Panc1 (cell line): ENCODE results near the gene GNG3. TPM values are rescaled to one million over a fixed set of nuclear protein-coding genes. Genes with fewer than 3 reads are reported as not detected.

Experiments used
- ATAC-seq: fragments of 200-7000 bp; cut with Tn5 transposase; 2 replicates; pipeline ENCODE4 v1.9.1; 2020; ENCODE audit warnings: mild to moderate bottlenecking, moderate library complexity
- BruUV-seq: library from RNA; stranded (reverse); fragments of 400-500 nt; replicated peaks from 2 replicates; lab custom pipeline; 2021; lab: Mats Ljungman, UMichigan
- CTCF ChIA-PET: fragments of 300-600 bp; sonication (Branson Sonifier 250); formaldehyde crosslinking; loops from one replicate; lab custom pipeline; 2022; ENCODE audit warnings: antibody characterized with exemption; lab: Charles Lee
- POLR2A ChIA-PET: fragments of 300-600 bp; sonication (Branson Sonifier 250); formaldehyde crosslinking; loops from one replicate; lab custom pipeline; 2022; ENCODE audit warnings: antibody characterized with exemption; lab: Charles Lee
- DNase-seq: peaks from one replicate; pipeline ENCODE4 v3.0.0-alpha.2; 2010; ENCODE audit warnings: low read depth, low spot score
- H3K27ac ChIP-seq: 2 replicates; pipeline ENCODE4 v1.5.1; 2011; ENCODE audit warnings: mild to moderate bottlenecking, low read length, inconsistent platforms
- H3K27me3 ChIP-seq: fragments of 200-500 bp; sonication (Bioruptor generic); 2 replicates; pipeline ENCODE4 v1.6.0; 2014; ENCODE audit warnings: low read length, inconsistent platforms; ENCODE audit not compliant: control insufficient read depth, insufficient read depth
- H3K36me3 ChIP-seq: fragments of 200-500 bp; sonication (Bioruptor generic); 2 replicates; pipeline ENCODE4 v1.5.1; 2014; ENCODE audit warnings: inconsistent platforms, mild to moderate bottlenecking, low read length, moderate library complexity; ENCODE audit not compliant: control insufficient read depth, insufficient read depth
- H3K4me1 ChIP-seq: 2 replicates; pipeline ENCODE4 v1.5.1; 2011; ENCODE audit warnings: inconsistent platforms, mild to moderate bottlenecking, low read length, moderate library complexity; ENCODE audit not compliant: control insufficient read depth, insufficient read depth
- H3K4me3 ChIP-seq, 2 experiments: 2 replicates each; pipeline ENCODE4 v1.5.1; 2011 to 2012; ENCODE audit warnings: low read depth in 2 of 2, low read length in 2 of 2, mild to moderate bottlenecking in 2 of 2, inconsistent platforms in 1 of 2, moderate library complexity in 1 of 2
- H3K9me3 ChIP-seq: fragments of 200-500 bp; sonication (Bioruptor generic); 2 replicates; pipeline ENCODE4 v1.5.1; 2014; ENCODE audit warnings: low read depth, mild to moderate bottlenecking, inconsistent platforms, low read length, moderate library complexity; ENCODE audit not compliant: control insufficient read depth, insufficient read depth
- POLR2AphosphoS5 ChIP-seq: IDR thresholded peaks from 2 replicates; pipeline ENCODE4 v1.6.1; 2012; ENCODE audit warnings: mild to moderate bottlenecking, low read depth, low read length, moderate library complexity
- REST ChIP-seq, 2 experiments: IDR thresholded peaks; 2 replicates each; pipeline ENCODE4 v1.6.1; 2011 to 2012; ENCODE audit warnings: low read depth in 2 of 2, control low read depth in 1 of 2, low read length in 1 of 2, mild to moderate bottlenecking in 1 of 2, moderate library complexity in 1 of 2; ENCODE audit not compliant: insufficient read depth in 1 of 2
- SIN3A ChIP-seq: IDR thresholded peaks from 2 replicates; pipeline ENCODE4 v1.6.1; 2012; ENCODE audit warnings: low read depth, mild to moderate bottlenecking, low read length, moderate library complexity, borderline replicate concordance; ENCODE audit not compliant: insufficient read depth
- TCF7L2 ChIP-seq: IDR thresholded peaks from 2 replicates; pipeline ENCODE4 v1.6.1; 2011; ENCODE audit warnings: mild to moderate bottlenecking, low read depth, low read length, inconsistent platforms
- in situ Hi-C: cut with HindIII; loops from 2 replicates; pipeline ENCODE4 v1.10.0; 2016; ENCODE audit warnings: low sequenced_read_pairs, low pct_unique_long_range_greater_than_20kb
- intact Hi-C: fragments of 100-400 bp; cut with micrococcal nuclease; formaldehyde crosslinking; loops from one replicate; pipeline ENCODE4 v1.10.0; 2022; ENCODE audit not compliant: unreplicated experiment
- total RNA-seq: library from RNA; stranded (reverse); gene quantifications from one replicate; pipeline ENCODE4 v1.2.1, GENCODE V29; 2021; ENCODE audit not compliant: unreplicated experiment
- TF ChIP-seq, protein P1 (sequence below): fragments of 450-650 bp; IDR thresholded peaks from 2 replicates; pipeline ENCODE4 v1.5.1; 2017; ENCODE audit warnings: mild to moderate bottlenecking

Gene GNG3
- total RNA-seq, 1 experiment from 2014 or later: not detected

- POLR2A ChIA-PET: interaction anchor here (0.5 kb wide), 1 partner anchor 88 kb away, joined by 5 read pairs; no protein-coding TSS in a partner anchor
- ATAC-seq: no peak; the same call in 1 of the 2 replicates
These were observed 29.1 kb upstream of the GNG3 start for GRCh38 chr11:62678433-62678769.

DNA sequence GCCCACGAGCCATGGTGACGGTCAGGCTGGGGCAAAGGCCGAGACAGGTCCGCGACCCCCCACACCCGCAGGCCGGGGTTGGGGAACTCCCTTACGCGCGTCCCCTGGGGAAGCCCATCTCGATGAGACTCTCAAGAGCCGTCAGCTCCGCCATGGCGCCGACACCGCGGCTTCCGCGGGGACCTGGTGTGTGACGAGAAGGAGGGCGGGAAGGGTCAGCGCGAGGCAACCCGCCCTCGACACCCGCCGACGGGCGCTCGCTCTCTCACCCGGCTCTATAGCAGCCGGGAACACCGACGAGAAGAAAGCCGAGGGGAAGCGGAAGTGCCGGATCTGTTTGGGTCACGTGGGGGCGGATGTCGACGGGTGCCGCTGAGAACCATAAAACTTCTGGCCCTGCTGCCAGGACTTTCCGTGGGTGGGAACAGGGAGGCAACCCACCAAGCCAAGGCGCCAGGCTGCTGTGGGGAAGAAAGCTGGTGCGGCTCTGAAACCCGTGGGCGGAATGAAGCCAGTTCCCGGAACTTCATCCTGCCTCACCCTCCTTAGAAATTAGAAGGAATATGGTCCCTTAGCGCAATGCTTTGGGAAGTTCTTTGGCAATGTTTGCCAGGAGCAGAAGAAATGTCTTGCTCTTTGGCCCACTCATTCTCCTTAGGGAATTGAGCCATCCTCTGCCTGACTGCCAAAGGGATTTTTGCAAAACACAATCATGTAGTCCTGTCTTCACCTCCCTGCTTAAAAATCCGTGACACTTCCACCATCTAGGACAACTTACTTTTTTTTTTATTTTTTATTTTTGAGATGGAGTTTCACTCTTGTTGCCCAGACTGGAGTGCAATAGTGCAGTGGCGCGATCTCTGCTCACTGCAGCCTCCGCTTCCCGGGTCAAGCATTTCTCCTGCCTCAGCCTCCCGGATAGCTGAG is 28.4 kb upstream of the GNG3 start, which contains the start of gene UBXN1:
Gene UBXN1 (minus strand): TSS at position 304 of the 927 bp plus-strand sequence. CDS start 150 bp downstream, at position 154.
- no peaks in the 10 kb centered on the region for H3K27me3 ChIP-seq

More at GRCh38 chr11:62678433-62678769, 29.1 kb upstream of the GNG3 start:
- Histone ChIP-seq H3K36me3 (no peaks in the 10 kb centered on the region; the same call in 1 of the 2 replicates), H3K4me3 (peak overlapping the region; percentile 82 to 87), H3K27ac (peak overlapping the region; percentile 82), H3K9me3 (no peaks in the 10 kb centered on the region), H3K4me1 (peaks cover 11% of the 10 kb centered on the region), H3K27me3 (no peaks in the 10 kb centered on the region)
- in situ Hi-C loops: no loop called here
- no TSS peak for BruUV-seq
- CTCF ChIA-PET: no interaction called here
- DNase-seq: no peak
- intact Hi-C loops: no loop called here
- no peak for TF ChIP-seq SIN3A
- TF ChIP-seq TCF7L2: no peak
- no peak for TF ChIP-seq REST (IDR thresholded peaks at IDR 0.05; ENCODE audit: insufficient read depth in 1 of 2, low read depth in 2 of 2, low read length in 1 of 2)
- no peak for TF ChIP-seq POLR2AphosphoS5
- TF ChIP-seq, protein P1, sequence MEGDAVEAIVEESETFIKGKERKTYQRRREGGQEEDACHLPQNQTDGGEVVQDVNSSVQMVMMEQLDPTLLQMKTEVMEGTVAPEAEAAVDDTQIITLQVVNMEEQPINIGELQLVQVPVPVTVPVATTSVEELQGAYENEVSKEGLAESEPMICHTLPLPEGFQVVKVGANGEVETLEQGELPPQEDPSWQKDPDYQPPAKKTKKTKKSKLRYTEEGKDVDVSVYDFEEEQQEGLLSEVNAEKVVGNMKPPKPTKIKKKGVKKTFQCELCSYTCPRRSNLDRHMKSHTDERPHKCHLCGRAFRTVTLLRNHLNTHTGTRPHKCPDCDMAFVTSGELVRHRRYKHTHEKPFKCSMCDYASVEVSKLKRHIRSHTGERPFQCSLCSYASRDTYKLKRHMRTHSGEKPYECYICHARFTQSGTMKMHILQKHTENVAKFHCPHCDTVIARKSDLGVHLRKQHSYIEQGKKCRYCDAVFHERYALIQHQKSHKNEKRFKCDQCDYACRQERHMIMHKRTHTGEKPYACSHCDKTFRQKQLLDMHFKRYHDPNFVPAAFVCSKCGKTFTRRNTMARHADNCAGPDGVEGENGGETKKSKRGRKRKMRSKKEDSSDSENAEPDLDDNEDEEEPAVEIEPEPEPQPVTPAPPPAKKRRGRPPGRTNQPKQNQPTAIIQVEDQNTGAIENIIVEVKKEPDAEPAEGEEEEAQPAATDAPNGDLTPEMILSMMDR: no peak

More for the DNA sequence above, 28.4 kb upstream of the GNG3 start, which contains the start of gene UBXN1:
- DNase-seq: no peak
- no peaks in the 10 kb centered on the region; the same call in 1 of the 2 replicates for H3K36me3 ChIP-seq
- H3K9me3 ChIP-seq: no peaks in the 10 kb centered on the region
- CTCF ChIA-PET: no interaction called here
- TF ChIP-seq, protein P1: no peak
- TF ChIP-seq SIN3A (peak; percentile 44; the same call in 1 of the 2 replicates), POLR2AphosphoS5 (peak; percentile 80), TCF7L2 (peak; percentile 67), REST (IDR thresholded peaks at IDR 0.05; ENCODE audit: insufficient read depth in 1 of 2, low read depth in 2 of 2, low read length in 1 of 2) (peak in 1 of 2 experiments; percentile 33; a peak in 1 of 4 replicates)
- POLR2A ChIA-PET: no interaction called here
- intact Hi-C loops: no loop called here
- H3K4me3 ChIP-seq: peak within 1 kb of the TSS; percentile 82 to 87
- peaks cover 11% of the 10 kb centered on the region for H3K4me1 ChIP-seq
- in situ Hi-C loops: no loop called here
- TSS peak; percentile 84 for BruUV-seq
- ATAC-seq: peak; percentile 90
- H3K27ac ChIP-seq: peak within 1 kb of the TSS; percentile 82
